GM12872 (cell line): ENCODE results near the gene IMMP2L.

Source experiments
- TF ChIP-seq, protein P1 (sequence below): IDR thresholded peaks from 3 replicates; pipeline ENCODE4 v1.5.1; 2011; ENCODE audit warnings: low read depth, mild to moderate bottlenecking, low read length, moderate library complexity; ENCODE audit not compliant: insufficient read depth

IMMP2L gene

DNA sequence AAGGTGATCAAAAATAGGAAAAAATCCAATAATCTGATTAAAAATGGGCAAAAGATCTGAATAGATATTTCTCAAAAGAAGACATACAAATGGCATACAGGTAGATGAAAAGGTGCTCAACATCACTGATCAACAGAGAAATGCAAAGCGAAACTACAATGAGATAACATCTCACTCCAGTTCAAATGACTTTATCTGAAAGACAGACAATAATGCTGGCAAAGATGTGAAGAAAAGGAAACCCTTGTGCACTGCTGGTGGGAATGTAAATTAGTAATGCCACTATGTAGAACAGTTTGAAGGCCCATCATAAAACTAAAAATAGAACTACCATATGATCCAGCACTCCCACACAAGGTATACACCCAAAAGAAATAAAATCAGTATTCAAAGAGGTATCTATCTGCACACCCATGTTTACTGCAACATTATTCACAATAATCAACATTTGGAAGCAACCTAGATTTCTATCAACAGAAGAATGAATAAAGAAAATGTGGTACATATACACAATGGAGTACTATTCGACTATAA lies 386.3 kb downstream of the IMMP2L start:
- TF ChIP-seq, protein P1, sequence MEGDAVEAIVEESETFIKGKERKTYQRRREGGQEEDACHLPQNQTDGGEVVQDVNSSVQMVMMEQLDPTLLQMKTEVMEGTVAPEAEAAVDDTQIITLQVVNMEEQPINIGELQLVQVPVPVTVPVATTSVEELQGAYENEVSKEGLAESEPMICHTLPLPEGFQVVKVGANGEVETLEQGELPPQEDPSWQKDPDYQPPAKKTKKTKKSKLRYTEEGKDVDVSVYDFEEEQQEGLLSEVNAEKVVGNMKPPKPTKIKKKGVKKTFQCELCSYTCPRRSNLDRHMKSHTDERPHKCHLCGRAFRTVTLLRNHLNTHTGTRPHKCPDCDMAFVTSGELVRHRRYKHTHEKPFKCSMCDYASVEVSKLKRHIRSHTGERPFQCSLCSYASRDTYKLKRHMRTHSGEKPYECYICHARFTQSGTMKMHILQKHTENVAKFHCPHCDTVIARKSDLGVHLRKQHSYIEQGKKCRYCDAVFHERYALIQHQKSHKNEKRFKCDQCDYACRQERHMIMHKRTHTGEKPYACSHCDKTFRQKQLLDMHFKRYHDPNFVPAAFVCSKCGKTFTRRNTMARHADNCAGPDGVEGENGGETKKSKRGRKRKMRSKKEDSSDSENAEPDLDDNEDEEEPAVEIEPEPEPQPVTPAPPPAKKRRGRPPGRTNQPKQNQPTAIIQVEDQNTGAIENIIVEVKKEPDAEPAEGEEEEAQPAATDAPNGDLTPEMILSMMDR = no peak

DNA sequence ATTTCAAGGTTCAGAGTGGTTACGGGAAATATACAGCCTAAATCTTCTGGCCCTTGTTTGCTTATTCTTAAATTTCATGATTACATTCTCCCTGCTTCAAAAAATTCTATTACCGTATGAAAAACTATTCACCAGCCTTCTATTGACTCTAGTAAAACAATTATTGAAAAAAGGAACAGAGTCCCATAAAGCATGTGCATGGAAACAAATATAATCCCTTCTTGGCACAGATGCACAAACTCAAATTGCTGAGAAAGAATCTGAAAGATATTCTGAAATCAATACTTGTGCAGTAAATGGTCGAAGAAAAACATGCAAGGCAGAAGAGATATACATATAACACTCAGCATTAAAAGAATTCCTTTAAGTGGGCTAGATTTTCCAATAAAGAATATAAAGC lies 387.8 kb downstream of the IMMP2L start:
- TF ChIP-seq, protein P1 = no peak

DNA sequence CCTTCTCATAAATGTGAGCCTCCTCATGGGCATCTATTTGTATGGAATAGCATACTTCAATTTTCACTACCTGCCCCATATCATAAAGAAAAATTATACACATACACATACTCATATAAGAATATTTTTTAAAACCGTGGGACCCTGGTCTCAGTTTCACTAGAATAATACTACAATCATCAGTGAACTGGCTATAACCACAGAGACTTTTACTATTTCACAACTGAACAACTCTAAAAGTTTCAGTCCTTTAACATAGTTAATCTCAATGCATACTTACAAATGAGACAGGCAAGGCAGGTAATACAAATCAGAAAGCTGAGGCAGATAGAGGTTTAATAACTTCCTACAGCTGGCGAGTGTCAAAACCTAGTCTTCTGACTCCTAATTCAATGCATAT lies 388.3 kb downstream of the IMMP2L start:
- TF ChIP-seq, protein P1 = no peak

DNA sequence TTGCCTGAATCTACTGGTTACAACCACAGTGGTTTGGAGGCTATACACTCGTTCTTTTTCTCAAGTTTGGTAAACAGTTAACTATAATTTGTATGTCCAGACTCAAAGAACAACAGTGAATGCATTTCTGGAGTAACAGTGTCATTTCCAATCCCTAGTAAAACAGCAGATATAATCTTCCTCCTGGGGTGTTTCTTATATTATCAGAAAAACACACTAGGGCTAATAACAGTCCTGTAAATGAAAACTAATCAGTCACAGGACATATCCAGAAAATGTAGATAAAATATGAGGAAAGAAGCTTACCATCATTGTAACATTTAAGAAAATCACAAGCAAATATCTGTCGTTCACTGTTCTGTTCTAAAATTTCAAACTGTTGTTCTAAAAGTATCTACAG lies 388.8 kb downstream of the IMMP2L start:
- TF ChIP-seq, protein P1 = no peak

DNA sequence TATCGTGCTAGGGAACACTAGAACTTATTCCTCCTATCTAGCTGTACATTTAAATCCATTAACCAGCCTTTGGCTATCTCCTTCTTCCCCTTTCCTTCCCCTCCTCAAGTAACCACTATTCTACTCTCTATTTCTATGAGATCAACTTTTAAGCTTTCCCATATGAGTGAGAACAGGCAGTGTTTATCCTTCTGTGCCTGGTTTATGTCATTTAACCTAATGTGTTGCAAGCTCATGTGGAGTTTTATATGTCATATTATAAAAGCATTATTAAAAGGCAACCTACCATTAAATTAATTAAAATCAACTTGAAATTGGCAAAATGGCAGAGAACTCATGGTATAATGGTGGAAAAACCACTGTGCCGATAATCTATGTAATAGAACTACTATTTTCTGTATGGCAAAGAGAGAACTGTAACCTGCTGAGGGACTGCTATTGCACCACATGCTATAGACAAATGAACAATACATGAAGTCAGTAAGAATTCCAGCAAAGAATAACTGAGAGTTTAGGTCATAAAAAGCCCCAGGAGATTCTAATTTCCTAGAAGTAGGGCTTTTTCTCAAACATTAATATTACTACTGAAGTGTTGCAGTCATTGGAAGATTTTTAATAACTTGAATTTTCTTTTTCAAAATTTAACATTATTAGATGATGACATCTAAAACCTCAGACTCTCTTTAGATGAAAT lies 389.6 kb downstream of the IMMP2L start:
- TF ChIP-seq, protein P1 = no peak

DNA sequence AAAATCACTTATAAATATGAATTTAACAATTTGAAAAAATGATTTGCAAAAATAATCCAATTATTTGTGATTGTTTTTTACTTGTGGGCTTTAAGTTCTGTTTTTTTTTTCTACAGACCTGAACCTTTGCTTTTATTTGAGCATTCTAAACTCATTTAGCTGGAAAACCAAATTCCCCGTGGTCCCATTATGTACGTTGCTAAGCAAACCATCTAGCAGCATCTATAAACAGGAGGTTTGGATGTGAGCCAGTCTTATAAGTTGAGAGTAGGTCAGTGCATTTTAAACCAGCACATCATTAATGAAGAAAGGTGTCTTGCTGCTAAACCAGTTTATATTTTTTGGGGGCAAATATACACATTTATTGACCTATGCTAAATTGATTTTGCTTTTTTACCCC lies 394.1 kb downstream of the IMMP2L start:
- TF ChIP-seq, protein P1 = no peak

DNA sequence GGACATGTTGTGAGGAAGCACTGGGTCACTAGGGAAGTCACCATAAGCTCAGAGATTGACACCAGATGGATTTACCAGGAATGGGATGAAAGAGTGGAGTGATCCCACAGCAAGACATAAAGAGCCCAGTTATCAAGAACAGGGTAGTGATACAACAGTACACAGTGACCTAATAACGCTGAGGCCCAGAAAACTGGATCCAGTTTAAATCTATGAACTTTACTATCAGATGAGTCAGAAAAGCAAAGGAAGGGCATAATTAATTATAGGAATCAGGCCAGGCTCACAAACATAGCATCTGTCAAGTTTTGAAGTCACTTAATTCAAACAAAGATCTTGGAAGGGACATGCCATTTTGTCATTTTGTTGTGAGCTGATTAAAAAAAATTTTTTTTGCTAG lies 397.9 kb downstream of the IMMP2L start:
- TF ChIP-seq, protein P1 = no peak

DNA sequence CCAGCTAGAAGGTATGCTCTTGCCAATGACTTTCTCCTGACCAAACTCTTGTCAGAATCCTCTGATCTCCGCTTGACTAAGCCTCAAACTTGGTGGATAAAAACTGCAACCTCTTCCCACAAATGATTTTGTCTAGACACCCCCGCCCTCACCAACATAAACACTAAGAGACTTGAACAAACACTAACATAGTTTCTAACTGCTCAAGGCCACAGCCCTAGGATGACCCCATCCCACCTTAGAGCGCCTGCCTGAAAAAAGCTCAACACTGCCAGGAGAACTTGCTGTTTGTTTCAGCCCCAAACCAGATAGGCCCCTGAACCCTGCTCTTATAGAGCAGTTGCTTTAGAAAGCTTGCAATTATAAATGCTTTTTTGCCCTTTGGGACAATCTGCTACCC lies 399.6 kb downstream of the IMMP2L start:
- TF ChIP-seq, protein P1 = no peak
